Common myeloid progenitor, CD34-positive (primary cell): ENCODE measurements around the gene TBL3.
A peak's percentile ranks its signal among the peaks of the same experiment; 100 is the strongest.

Source experiments
- CTCF ChIA-PET: fragments of 350-600 bp; sonication (Branson Sonifier 250); formaldehyde crosslinking; loops from one replicate; lab custom pipeline; 2021; ENCODE audit warnings: antibody characterized with exemption; lab: Charles Lee
- POLR2A ChIA-PET: fragments of 350-600 bp; sonication (Branson Sonifier 250); formaldehyde crosslinking; loops from one replicate; lab custom pipeline; 2021; ENCODE audit warnings: antibody characterized with exemption; lab: Charles Lee
- DNase-seq, 3 donors: peaks; one replicate each; pipeline versions ENCODE4 v3.0.0 to v3.0.0-alpha.2; 2013
- H3K27ac ChIP-seq, 2 experiments: 1 replicate in 1 of 2; 2 replicates in 1 of 2; pipeline ENCODE4 v1.7.0; 2013; ENCODE audit warnings: inconsistent platforms in 2 of 2, low read length in 2 of 2, mild to moderate bottlenecking in 2 of 2, low read depth in 1 of 2, moderate library complexity in 1 of 2; ENCODE audit not compliant: severe bottlenecking in 2 of 2, insufficient read depth in 1 of 2, poor library complexity in 1 of 2
- H3K27me3 ChIP-seq, 5 experiments: replicated peaks in 2 of 5; 1 replicate in 3 of 5; 2 replicates in 2 of 5; pipeline versions ENCODE4 v1.6.1 to v1.7.0; 2013; ENCODE audit warnings: low read length in 4 of 5, mild to moderate bottlenecking in 2 of 5, moderate library complexity in 2 of 5, inconsistent platforms in 1 of 5; ENCODE audit not compliant: insufficient read depth in 5 of 5, control insufficient read depth in 4 of 5
- H3K36me3 ChIP-seq, 4 experiments: 1 replicate in 2 of 4; 2 replicates in 2 of 4; pipeline versions ENCODE4 v1.6.1 to v1.7.0; 2013; ENCODE audit warnings: low read length in 3 of 4, control low read depth in 1 of 4, mild to moderate bottlenecking in 1 of 4; ENCODE audit not compliant: control insufficient read depth in 4 of 4, insufficient read depth in 4 of 4
- H3K4me1 ChIP-seq, 4 experiments: 1 replicate in 3 of 4; 2 replicates in 1 of 4; pipeline versions ENCODE4 v1.6.1 to v1.7.1; 2013; ENCODE audit warnings: low read length in 3 of 4, mild to moderate bottlenecking in 3 of 4, control low read depth in 1 of 4, inconsistent platforms in 1 of 4, moderate library complexity in 1 of 4; ENCODE audit not compliant: control insufficient read depth in 4 of 4, insufficient read depth in 4 of 4; ENCODE audit errors: control extremely low read depth in 1 of 4
- H3K4me3 ChIP-seq, 7 experiments: 1 replicate in 4 of 7; 2 replicates in 3 of 7; pipeline versions ENCODE4 v1.5.1 to v1.7.0; 2013; ENCODE audit warnings: mild to moderate bottlenecking in 7 of 7, low read length in 6 of 7, moderate library complexity in 6 of 7, inconsistent platforms in 2 of 7, low read depth in 2 of 7, control low read depth in 1 of 7; ENCODE audit not compliant: insufficient read depth in 4 of 7, control insufficient read depth in 1 of 7; ENCODE audit errors: extremely low read depth in 1 of 7
- H3K9me3 ChIP-seq, 5 experiments: 1 replicate in 4 of 5; 2 replicates in 1 of 5; pipeline versions ENCODE4 v1.6.1 to v1.7.1; 2013; ENCODE audit warnings: low read length in 4 of 5, mild to moderate bottlenecking in 2 of 5, inconsistent platforms in 1 of 5, low read depth in 1 of 5, moderate library complexity in 1 of 5; ENCODE audit not compliant: control insufficient read depth in 4 of 5, insufficient read depth in 2 of 5; ENCODE audit errors: control extremely low read depth in 1 of 5
- WGBS: methylation state at CpG from one replicate; pipeline ENCODE4 v1.1.5; 2013; ENCODE audit not compliant: insufficient coverage; 5-methylcytosine and 5-hydroxymethylcytosine counted together

Gene TBL3

DNA sequence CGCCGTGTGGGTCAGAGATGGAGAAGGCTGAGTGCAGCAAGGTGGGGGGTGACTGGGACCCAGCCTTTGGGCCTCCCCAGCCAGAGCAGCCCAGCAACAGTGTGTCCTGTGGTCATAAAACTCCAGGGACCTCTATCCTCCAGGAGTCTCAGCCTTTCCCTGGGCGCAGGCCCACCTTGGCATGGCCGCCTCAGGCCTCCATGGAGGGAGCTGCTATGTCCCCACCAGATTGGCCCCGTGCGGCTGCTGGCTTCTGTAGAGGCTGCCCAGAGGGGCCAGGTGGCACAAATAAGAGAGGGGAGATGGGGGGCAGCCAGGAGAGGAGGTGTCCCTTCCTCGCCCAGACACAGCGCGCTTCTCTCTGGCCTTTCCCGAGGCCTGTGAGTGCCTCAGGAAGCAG lies 15.3 kb downstream of the TBL3 start:
- ChIA-PET POLR2A (no interaction called here), CTCF (no interaction called here)
- Histone ChIP-seq H3K9me3 (no peaks in the 10 kb centered on the region), H3K4me1 (peaks cover 0 to 45% (median 38%) of the 10 kb centered on the region in 4 experiments), H3K4me3 (no peak overlapping the region), H3K27me3 (peaks cover 0 to 56% (median 33%) of the 10 kb centered on the region in 5 experiments), H3K36me3 (peaks cover 0 to 22% (median 16%) of the 10 kb centered on the region in 4 experiments), H3K27ac (no peak overlapping the region)
- no peak for DNase-seq
- WGBS = 90% methylated on average over 9 of the region's 10 CpGs

DNA sequence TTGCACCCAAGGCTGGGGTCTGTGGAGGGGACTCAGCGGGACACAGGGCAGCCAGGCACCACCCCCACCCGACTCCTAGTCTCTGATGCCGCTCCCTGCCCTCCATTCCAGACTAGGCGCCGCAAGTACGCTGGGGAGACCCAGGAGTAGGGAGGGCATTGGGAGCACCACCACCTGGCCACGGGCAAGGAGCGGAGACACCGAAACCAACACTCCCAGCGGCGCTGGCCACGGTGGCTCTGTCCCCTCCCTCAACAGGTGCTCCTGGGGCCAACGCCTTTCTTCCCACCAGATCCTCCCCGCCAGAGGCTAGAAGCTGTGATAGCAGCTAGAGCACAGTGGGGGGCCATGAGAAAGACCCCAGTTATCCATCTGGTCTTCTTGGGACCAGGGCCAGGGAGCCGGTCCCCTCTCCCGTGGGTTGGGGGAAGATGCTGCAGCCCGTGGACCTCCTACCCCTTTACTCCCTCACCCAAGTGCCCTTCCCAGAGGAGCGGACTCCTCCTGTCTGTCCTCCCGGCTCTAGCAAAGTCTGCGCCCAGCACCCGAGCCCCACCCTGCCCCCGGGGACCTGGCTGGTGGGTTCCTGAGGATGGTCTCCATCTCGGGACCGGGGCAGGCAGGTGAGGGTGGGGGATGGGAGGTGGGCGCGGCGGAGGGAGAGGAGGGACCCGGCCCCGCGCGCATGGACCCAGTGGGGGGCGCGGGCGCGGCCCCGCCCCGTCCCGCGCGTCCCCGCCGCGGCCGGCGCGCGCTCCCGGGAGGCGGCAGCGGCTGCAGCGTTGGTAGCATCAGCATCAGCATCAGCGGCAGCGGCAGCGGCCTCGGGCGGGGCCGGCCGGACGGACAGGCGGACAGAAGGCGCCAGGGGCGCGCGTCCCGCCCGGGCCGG lies 17.6 kb downstream of the TBL3 start, which contains the start of gene SYNGR3:
Gene SYNGR3 (plus strand): TSS at position 762 of the 892 bp plus-strand sequence. CDS start 133 bp downstream, outside the sequence.
- no peak within 1 kb of the TSS for H3K27ac ChIP-seq
- peaks cover 0 to 39% (median 30%) of the 10 kb centered on the region in 4 experiments for H3K4me1 ChIP-seq
- ChIA-PET POLR2A (no interaction called here), CTCF (interaction anchor here (1.3 kb wide), 1 partner anchor 21 kb away, joined by 3 read pairs; no protein-coding TSS in a partner anchor)
- WGBS = 9% methylated on average over 51 of the region's 67 CpGs
- H3K36me3 ChIP-seq = peaks cover 0 to 22% (median 16%) of the 10 kb centered on the region in 4 experiments
- H3K4me3 ChIP-seq = peak within 1 kb of the TSS in 6 of 7 experiments; percentile 19 to 66 (median 36)
- peaks cover 0 to 45% (median 22%) of the 10 kb centered on the region in 5 experiments for H3K27me3 ChIP-seq
- DNase-seq = no peak
- H3K9me3 ChIP-seq = no peaks in the 10 kb centered on the region

DNA sequence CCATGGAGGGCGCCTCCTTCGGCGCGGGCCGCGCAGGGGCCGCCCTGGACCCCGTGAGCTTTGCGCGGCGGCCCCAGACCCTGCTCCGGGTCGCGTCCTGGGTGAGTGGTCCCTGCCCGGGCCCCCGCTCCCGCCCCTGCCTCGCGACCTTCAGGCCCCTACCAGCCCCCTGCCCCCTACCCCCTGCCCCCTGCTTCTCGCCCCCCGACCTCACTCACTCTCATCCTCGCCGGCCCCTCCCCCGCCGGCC lies 18.2 kb downstream of the TBL3 start:
- CTCF ChIA-PET = no interaction called here
- H3K27ac ChIP-seq = no peak overlapping the region
- H3K36me3 ChIP-seq = peaks cover 0 to 22% (median 16%) of the 10 kb centered on the region in 4 experiments
- peaks cover 0 to 45% (median 22%) of the 10 kb centered on the region in 5 experiments for H3K27me3 ChIP-seq
- peaks cover 0 to 34% (median 24%) of the 10 kb centered on the region in 4 experiments for H3K4me1 ChIP-seq
- H3K4me3 ChIP-seq = peak overlapping the region in 2 of 7 experiments; percentile 36 to 50
- no CpG with 5 or more reads among the region's 25 CpGs for WGBS
- H3K9me3 ChIP-seq = no peaks in the 10 kb centered on the region
- POLR2A ChIA-PET = no interaction called here
- DNase-seq = no peak

DNA sequence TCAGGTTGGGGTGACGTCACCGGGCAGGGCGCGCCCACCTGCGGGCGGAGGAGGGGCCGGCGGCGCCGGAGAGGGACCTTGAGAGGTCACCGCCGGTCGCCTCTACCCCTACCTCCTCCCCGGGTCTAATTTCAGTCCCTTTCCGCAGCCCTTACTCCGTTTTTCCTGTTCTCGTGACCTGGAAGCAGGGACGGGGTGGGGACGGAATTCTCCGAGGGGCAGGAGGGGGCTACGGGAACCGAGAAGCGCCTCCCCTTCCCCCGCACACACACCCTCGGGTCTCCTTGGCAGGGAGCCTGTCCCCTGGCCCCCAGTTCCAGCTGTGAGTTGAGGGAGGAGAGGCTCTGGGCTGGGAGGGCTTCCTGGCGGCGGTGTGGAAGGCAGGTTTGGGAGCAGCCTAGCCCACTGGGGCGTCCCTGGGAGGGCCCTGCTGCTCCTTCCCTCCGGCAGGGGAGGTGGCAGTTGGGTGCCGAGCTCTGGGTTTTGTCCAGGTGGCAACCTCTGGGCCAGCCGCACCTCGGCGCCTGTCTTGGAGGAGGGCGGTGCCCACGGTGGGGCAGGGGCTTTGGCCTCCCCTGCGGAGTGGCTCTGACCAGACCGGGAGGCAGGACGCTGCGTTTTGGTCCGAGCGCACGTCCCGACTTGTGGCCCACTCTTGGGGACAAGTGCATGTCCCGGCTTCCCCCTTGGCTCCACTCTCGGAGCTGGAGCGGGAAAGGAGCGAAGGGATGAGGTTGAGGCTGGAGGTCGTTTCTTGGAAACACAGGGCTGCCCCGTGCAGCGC lies 18.7 kb downstream of the TBL3 start:
- Histone ChIP-seq H3K4me1 (peaks cover 0 to 29% (median 22%) of the 10 kb centered on the region in 4 experiments), H3K27ac (no peak overlapping the region), H3K9me3 (no peaks in the 10 kb centered on the region), H3K36me3 (peaks cover 0 to 19% (median 14%) of the 10 kb centered on the region in 4 experiments), H3K4me3 (peak overlapping the region in 6 of 7 experiments; percentile 19 to 66 (median 36)), H3K27me3 (peaks cover 0 to 45% (median 22%) of the 10 kb centered on the region in 5 experiments)
- CTCF ChIA-PET = no interaction called here
- WGBS = 2% methylated on average over 34 of the region's 50 CpGs
- DNase-seq = peak in 1 of 3 donors; percentile 10
- POLR2A ChIA-PET = no interaction called here

DNA sequence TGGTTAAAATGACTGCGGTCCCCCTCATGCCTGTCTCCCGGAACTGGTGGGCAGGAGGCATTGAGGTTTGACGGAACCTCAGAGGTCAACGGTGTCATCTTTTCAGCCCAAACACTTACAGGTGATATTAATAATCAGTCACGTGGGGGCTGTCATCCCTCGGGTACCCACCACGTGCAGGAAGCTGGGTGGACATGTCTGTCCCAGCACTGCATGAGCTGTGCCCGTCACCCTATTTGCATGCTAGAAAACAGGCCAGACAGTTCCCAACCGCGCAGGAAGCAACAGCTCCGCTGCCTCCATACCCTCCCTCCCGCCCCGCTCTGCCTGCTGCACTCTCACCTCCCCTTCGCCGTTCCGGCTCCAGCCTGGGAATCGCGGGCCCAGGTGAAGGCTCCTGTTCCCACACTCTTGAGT lies 19.3 kb downstream of the TBL3 start:
- Histone ChIP-seq H3K36me3 (peaks cover 0 to 13% (median 9%) of the 10 kb centered on the region in 4 experiments), H3K9me3 (no peaks in the 10 kb centered on the region), H3K27ac (no peak overlapping the region), H3K4me1 (peaks cover 0 to 29% (median 21%) of the 10 kb centered on the region in 4 experiments), H3K4me3 (peak overlapping the region in 4 of 7 experiments; percentile 46 to 66 (median 58)), H3K27me3 (peaks cover 0 to 45% (median 22%) of the 10 kb centered on the region in 5 experiments)
- CTCF ChIA-PET = no interaction called here
- 1% methylated on average over 15 of the region's 18 CpGs for WGBS
- peak in 2 of 3 donors; percentile 43 to 48 for DNase-seq
- POLR2A ChIA-PET = interaction anchor here (1.2 to 1.5 kb wide), 2 partner anchors 26 to 157 kb away, joined by 3 read pairs; partner anchors contain the start of gene RPS2

DNA sequence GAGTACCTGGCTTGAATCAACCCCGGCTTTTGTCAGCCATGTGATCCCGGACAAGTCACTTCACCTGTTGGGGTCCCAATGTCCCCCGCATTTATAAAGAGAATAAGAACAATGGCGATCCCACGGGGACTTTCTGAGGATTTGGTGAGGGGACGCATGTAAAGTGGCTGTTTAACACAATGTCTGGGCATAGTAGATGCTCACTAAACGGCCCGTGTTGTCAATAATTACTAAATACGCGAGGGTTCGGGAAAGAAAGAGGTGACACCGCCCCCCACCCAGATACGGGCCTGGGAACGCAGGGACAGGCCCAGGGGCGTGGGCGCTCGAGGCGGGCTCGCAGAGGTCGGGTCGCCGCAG lies 19.7 kb downstream of the TBL3 start:
- peak overlapping the region in 4 of 7 experiments; percentile 46 to 66 (median 51) for H3K4me3 ChIP-seq
- peaks cover 0 to 45% (median 22%) of the 10 kb centered on the region in 5 experiments for H3K27me3 ChIP-seq
- CTCF ChIA-PET = no interaction called here

More for the DNA sequence above, 19.7 kb downstream of the TBL3 start:
- POLR2A ChIA-PET = interaction anchor here (1.0 to 1.5 kb wide), 3 partner anchors 26 to 164 kb away, joined by 3 to 6 read pairs (median 3); partner anchors contain the start of genes RPS2 and TRAF7
- peaks cover 0 to 9% (median 5%) of the 10 kb centered on the region in 4 experiments for H3K36me3 ChIP-seq
- H3K4me1 ChIP-seq = peaks cover 0 to 29% (median 21%) of the 10 kb centered on the region in 4 experiments
- 10% methylated on average over 18 of the region's 22 CpGs for WGBS
- no peaks in the 10 kb centered on the region for H3K9me3 ChIP-seq
- no peak for DNase-seq
- H3K27ac ChIP-seq = no peak overlapping the region
